H1 (cell line): ENCODE measurements around the gene RAB35. TPM values are rescaled to one million over a fixed set of nuclear protein-coding genes. Genes with fewer than 3 reads are reported as not detected.

Source experiments
- CTCF ChIA-PET: fragments of 300-600 bp; sonication (Branson Sonifier 250); formaldehyde crosslinking; loops from one replicate; lab custom pipeline; 2021; ENCODE audit not compliant: partially characterized antibody; lab: Charles Lee
- POLR2A ChIA-PET: fragments of 300-600 bp; sonication (Branson Sonifier 250); formaldehyde crosslinking; loops from one replicate; lab custom pipeline; 2021; ENCODE audit warnings: inconsistent platforms; ENCODE audit not compliant: partially characterized antibody; lab: Charles Lee
- DNase-seq, 2 experiments: peaks; one replicate each; pipeline versions ENCODE4 v3.0.0 to v3.0.0-alpha.2; 2010 to 2022; ENCODE audit warnings: low spot score in 2 of 2, low read depth in 1 of 2, mixed read lengths in 1 of 2
- FAIRE-seq: peaks from 2 replicates; lab custom pipeline; 2011; peaks lifted over from hg19 to GRCh38; lab: Jason Lieb, UNC
- H2AFZ ChIP-seq: 2 replicates; pipeline ENCODE4 v1.8.1; 2012; ENCODE audit warnings: low read length, inconsistent platforms
- H2AK5ac ChIP-seq: 2 replicates; pipeline ENCODE4 v1.6.1; 2013; ENCODE audit warnings: low read depth, low read length
- H2BK120ac ChIP-seq: replicated peaks from 2 replicates; pipeline ENCODE3; 2013; ENCODE audit warnings: low read depth, low read length, inconsistent platforms
- H2BK12ac ChIP-seq: 2 replicates; pipeline ENCODE4 v1.6.1; 2013; ENCODE audit warnings: low read depth, low read length
- H2BK15ac ChIP-seq: 2 replicates; pipeline ENCODE4 v1.6.1; 2013; ENCODE audit warnings: low read length
- H2BK20ac ChIP-seq: 2 replicates; pipeline ENCODE4 v1.6.1; 2013; ENCODE audit warnings: low read length
- H2BK5ac ChIP-seq: 2 replicates; pipeline ENCODE4 v1.6.1; 2013; ENCODE audit warnings: low read depth, low read length
- H3K14ac ChIP-seq: 2 replicates; pipeline ENCODE4 v1.6.1; 2013; ENCODE audit warnings: inconsistent platforms; ENCODE audit not compliant: insufficient read length
- H3K18ac ChIP-seq: 2 replicates; pipeline ENCODE4 v1.6.1; 2013; ENCODE audit warnings: low read length; ENCODE audit errors: extremely low read depth
- H3K23ac ChIP-seq: 2 replicates; pipeline ENCODE4 v1.6.1; 2013; ENCODE audit warnings: inconsistent platforms; ENCODE audit not compliant: insufficient read length
- H3K23me2 ChIP-seq: 2 replicates; pipeline ENCODE4 v1.6.1; 2013; ENCODE audit warnings: low read depth, low read length
- H3K27ac ChIP-seq: 2 replicates; pipeline ENCODE4 v1.6.1; 2011; ENCODE audit warnings: low read depth, low read length, inconsistent platforms
- H3K27me3 ChIP-seq, 4 experiments: replicated peaks in 1 of 4; 1 replicate in 1 of 4; 2 replicates in 3 of 4; pipeline versions ENCODE4 v1.6.1 to v1.8.1; 2011 to 2013; ENCODE audit warnings: low read length in 3 of 4, mild to moderate bottlenecking in 3 of 4, inconsistent platforms in 2 of 4, mixed read lengths in 2 of 4, moderate library complexity in 1 of 4; ENCODE audit not compliant: control insufficient read depth in 3 of 4, insufficient read depth in 3 of 4; ENCODE audit errors: extremely low read depth in 1 of 4
- H3K36me3 ChIP-seq, 4 experiments: 2 replicates each; pipeline versions ENCODE4 v1.6.1 to v1.8.1; 2011 to 2013; ENCODE audit warnings: mild to moderate bottlenecking in 4 of 4, low read length in 3 of 4, moderate library complexity in 2 of 4, control low read depth in 1 of 4, inconsistent platforms in 1 of 4; ENCODE audit not compliant: insufficient read depth in 4 of 4, control insufficient read depth in 2 of 4
- H3K4ac ChIP-seq: replicated peaks from 2 replicates; pipeline ENCODE3; 2013; ENCODE audit warnings: low read length, low read depth, mixed read lengths, inconsistent platforms; ENCODE audit not compliant: insufficient read length
- H3K4me1 ChIP-seq, 4 experiments: replicated peaks in 1 of 4; 1 replicate in 1 of 4; 2 replicates in 3 of 4; pipeline versions ENCODE4 v1.6.1 to v1.8.1; 2011 to 2013; ENCODE audit warnings: low read length in 3 of 4, inconsistent platforms in 2 of 4, mixed read lengths in 1 of 4; ENCODE audit not compliant: insufficient read depth in 4 of 4, control insufficient read depth in 3 of 4
- H3K4me2 ChIP-seq, 2 experiments: 2 replicates each; pipeline versions ENCODE4 v1.6.1 to v1.8.1; 2011 to 2013; ENCODE audit warnings: low read depth in 2 of 2, low read length in 2 of 2, control low read depth in 1 of 2, inconsistent platforms in 1 of 2, mild to moderate bottlenecking in 1 of 2; ENCODE audit not compliant: insufficient read depth in 1 of 2
- H3K4me3 ChIP-seq, 4 experiments: fragments of 200-600, 300-600 bp in 1 of 4; sonication (generic), shearing (Covaris generic), sonication (Bioruptor Twin) in 1 of 4; 2 replicates each; pipeline versions ENCODE4 v1.5.1 to v1.8.1; 2011 to 2016; ENCODE audit warnings: low read length in 4 of 4, low read depth in 3 of 4, control low read depth in 2 of 4, inconsistent platforms in 2 of 4, mild to moderate bottlenecking in 2 of 4, mixed read lengths in 1 of 4, moderate library complexity in 1 of 4; ENCODE audit not compliant: insufficient read depth in 2 of 4; ENCODE audit errors: extremely low read depth in 1 of 4
- H3K56ac ChIP-seq: replicated peaks from 2 replicates; pipeline ENCODE3; 2013; ENCODE audit warnings: low read depth, mild to moderate bottlenecking, mixed read lengths, low read length, inconsistent platforms; ENCODE audit not compliant: insufficient read length
- H3K79me1 ChIP-seq: 2 replicates; pipeline ENCODE4 v1.6.1; 2013; ENCODE audit warnings: low read depth, low read length, control low read depth
- H3K79me2 ChIP-seq, 2 experiments: 2 replicates each; pipeline versions ENCODE4 v1.6.1 to v1.8.1; 2012 to 2013; ENCODE audit warnings: low read length in 2 of 2, mild to moderate bottlenecking in 2 of 2, inconsistent platforms in 1 of 2; ENCODE audit not compliant: insufficient read depth in 2 of 2, control insufficient read depth in 1 of 2
- H3K9ac ChIP-seq, 4 experiments: replicated peaks in 1 of 4; 1 replicate in 1 of 4; 2 replicates in 3 of 4; pipeline versions ENCODE4 v1.6.1 to v1.8.1; 2011 to 2013; ENCODE audit warnings: low read depth in 3 of 4, low read length in 3 of 4, control low read depth in 2 of 4, mild to moderate bottlenecking in 2 of 4, moderate library complexity in 2 of 4, inconsistent platforms in 1 of 4; ENCODE audit errors: extremely low read depth in 1 of 4
- H3K9me3 ChIP-seq, 2 experiments: 2 replicates each; pipeline versions ENCODE4 v1.6.1 to v1.8.1; 2012 to 2013; ENCODE audit warnings: mild to moderate bottlenecking in 2 of 2, moderate library complexity in 2 of 2, control low read depth in 1 of 2, inconsistent platforms in 1 of 2, low read depth in 1 of 2, low read length in 1 of 2, mixed read lengths in 1 of 2; ENCODE audit not compliant: insufficient read depth in 2 of 2
- H4K20me1 ChIP-seq, 2 experiments: replicated peaks in 1 of 2; 2 replicates each; pipeline versions ENCODE3 to v1.8.1; 2011 to 2013; ENCODE audit warnings: inconsistent platforms in 2 of 2, low read length in 2 of 2, mild to moderate bottlenecking in 1 of 2; ENCODE audit not compliant: insufficient read depth in 2 of 2, control insufficient read depth in 1 of 2
- H4K5ac ChIP-seq: 2 replicates; pipeline ENCODE4 v1.6.1; 2013; ENCODE audit warnings: low read length, low read depth, mixed read lengths, inconsistent platforms; ENCODE audit not compliant: insufficient read length
- H4K8ac ChIP-seq: 2 replicates; pipeline ENCODE4 v1.8.0; 2013; ENCODE audit warnings: mild to moderate bottlenecking, moderate library complexity, low read length, inconsistent platforms; ENCODE audit not compliant: insufficient read depth; ENCODE audit errors: extremely low read depth
- H4K91ac ChIP-seq: replicated peaks from 2 replicates; pipeline ENCODE3; 2013; ENCODE audit warnings: low read length, mixed read lengths, inconsistent platforms; ENCODE audit not compliant: insufficient read length
- EGR1 ChIP-seq: IDR thresholded peaks from 2 replicates; pipeline ENCODE4 v1.6.1; 2011; ENCODE audit warnings: low read depth, low read length, borderline replicate concordance
- HDAC2 ChIP-seq, 2 experiments: fragments of 300-600 bp in 1 of 2; sonication (generic) in 1 of 2; IDR thresholded peaks; 2 replicates each; pipeline ENCODE4 v1.6.1; 2011 to 2012; ENCODE audit warnings: low read depth in 2 of 2, low read length in 2 of 2, mild to moderate bottlenecking in 2 of 2, moderate library complexity in 2 of 2, borderline replicate concordance in 1 of 2, inconsistent platforms in 1 of 2
- RNF2 ChIP-seq: fragments of 200-900, 300-1000 bp; sonication (generic); IDR thresholded peaks from 2 replicates; pipeline ENCODE4 v1.7.1; 2016; ENCODE audit warnings: borderline replicate concordance, low read depth, mild to moderate bottlenecking, antibody characterized with exemption, low read length; ENCODE audit not compliant: poor library complexity, severe bottlenecking; ENCODE audit errors: missing control alignments
- SP1 ChIP-seq: IDR thresholded peaks from 2 replicates; pipeline ENCODE4 v1.6.1; 2011; ENCODE audit warnings: low read depth, low read length
- TAF1 ChIP-seq: IDR thresholded peaks from 2 replicates; pipeline ENCODE4 v1.6.1; 2011; ENCODE audit warnings: mild to moderate bottlenecking, low read depth, low read length
- WGBS, 2 experiments: shearing (Covaris generic) in 1 of 2; methylation state at CpG; one replicate each; pipeline versions ENCODE4 v1.1.6 to v1.1.7; 2013 to 2015; ENCODE audit warnings: low lambda C conversion rate in 2 of 2, mixed read lengths in 2 of 2, inconsistent platforms in 1 of 2, low coverage in 1 of 2, missing lambda C conversion rate in 1 of 2; ENCODE audit not compliant: insufficient replicate concordance in 2 of 2, insufficient coverage in 1 of 2, insufficient read length in 1 of 2; ENCODE audit errors: extremely low coverage in 1 of 2, missing lambda C conversion rate in 1 of 2; 5-methylcytosine and 5-hydroxymethylcytosine counted together
- polyA plus RNA-seq, 7 experiments: library from polyadenylated mRNA; depleted of rRNA in 3 of 7; stranded (reverse) in 5 of 7; unstranded in 2 of 7; fragments of >200 nt in 5 of 7; fragments of 200-250 nt in 2 of 7; gene quantifications; 1 replicate in 5 of 7; 2 replicates in 1 of 7; 4 replicates in 1 of 7; pipeline versions ENCODE4 v1.2.1 to v1.2.3, GENCODE V29; 2011 to 2013; ENCODE audit warnings: missing spikeins in 2 of 7, mixed read lengths in 2 of 7
- total RNA-seq: library from RNA; stranded (reverse); fragmentation: NEBNext Ultra II Directional; extraction: Animal tissue kit (Norgen Biotek cat#: 25700); gene quantifications from 2 replicates; pipeline ENCODE4 v1.2.1, GENCODE V29; 2021

Gene RAB35
- total and polyA plus RNA-seq, 2 of the 8 experiments (the other 6 are each of a cell fraction or from before 2014, with no cell fraction given) = 33.4 to 39.0 TPM

GRCh38 chr12:120054293-120054692 is 62.3 kb downstream of the RAB35 start:
- Histone ChIP-seq H2BK15ac (no peak overlapping the region), H2AK5ac (no peak overlapping the region), H3K4me2 (no peak overlapping the region), H2BK12ac (no peak overlapping the region), H3K23me2 (no peaks in the 10 kb centered on the region), H2BK120ac (no peak overlapping the region), H2BK5ac (no peak overlapping the region), H3K27me3 (no peaks in the 10 kb centered on the region), H3K27ac (no peak overlapping the region)
- TF ChIP-seq EGR1 (no peak), TAF1 (no peak), RNF2 (no peak), HDAC2 (IDR thresholded peaks at IDR 0.05; ENCODE audit: borderline replicate concordance in 1 of 2, low read depth in 2 of 2, low read length in 2 of 2) (no peak), SP1 (no peak)
- TF ChIP-seq, all 59 proteins: peak for 0
- Histone ChIP-seq H3K4me3 (no peak overlapping the region), H3K79me2 (no peaks in the 10 kb centered on the region), H4K8ac (no peak overlapping the region), H3K14ac (no peak overlapping the region), H3K36me3 (no peaks in the 10 kb centered on the region), H3K9me3 (no peaks in the 10 kb centered on the region; a peak in 1 of 4 replicates), H3K18ac (no peak overlapping the region), H4K91ac (no peak overlapping the region), H4K20me1 (no peaks in the 10 kb centered on the region), H3K9ac (no peak overlapping the region), H3K23ac (no peak overlapping the region), H3K56ac (no peak overlapping the region), H3K4me1 (no peaks in the 10 kb centered on the region), H3K79me1 (no peaks in the 10 kb centered on the region), H4K5ac (no peak overlapping the region), H3K4ac (no peak overlapping the region), H2BK20ac (no peak overlapping the region), H2AFZ (no peak overlapping the region)
- POLR2A ChIA-PET = interaction anchor here (0.7 to 1.1 kb wide), 3 partner anchors 26 to 965 kb away, joined by 3 to 5 read pairs (median 3); no protein-coding TSS in a partner anchor
- DNase-seq = no peak
- no peak for FAIRE-seq
- WGBS, 2 experiments = 89% methylated on average over 4 of the region's 4 CpGs; no CpG with 5 or more reads in 1 of the 2 experiments
- CTCF ChIA-PET = interaction anchor here (1.3 kb wide), 1 partner anchor 116 kb away, joined by 4 read pairs; no protein-coding TSS in a partner anchor
